ENCODE data around the gene RNLS.

Gene RNLS

GRCh38 chr10:88415533-88416130 lies 167.5 kb downstream of the RNLS start:
- TF ChIP-seq, protein P1, sequence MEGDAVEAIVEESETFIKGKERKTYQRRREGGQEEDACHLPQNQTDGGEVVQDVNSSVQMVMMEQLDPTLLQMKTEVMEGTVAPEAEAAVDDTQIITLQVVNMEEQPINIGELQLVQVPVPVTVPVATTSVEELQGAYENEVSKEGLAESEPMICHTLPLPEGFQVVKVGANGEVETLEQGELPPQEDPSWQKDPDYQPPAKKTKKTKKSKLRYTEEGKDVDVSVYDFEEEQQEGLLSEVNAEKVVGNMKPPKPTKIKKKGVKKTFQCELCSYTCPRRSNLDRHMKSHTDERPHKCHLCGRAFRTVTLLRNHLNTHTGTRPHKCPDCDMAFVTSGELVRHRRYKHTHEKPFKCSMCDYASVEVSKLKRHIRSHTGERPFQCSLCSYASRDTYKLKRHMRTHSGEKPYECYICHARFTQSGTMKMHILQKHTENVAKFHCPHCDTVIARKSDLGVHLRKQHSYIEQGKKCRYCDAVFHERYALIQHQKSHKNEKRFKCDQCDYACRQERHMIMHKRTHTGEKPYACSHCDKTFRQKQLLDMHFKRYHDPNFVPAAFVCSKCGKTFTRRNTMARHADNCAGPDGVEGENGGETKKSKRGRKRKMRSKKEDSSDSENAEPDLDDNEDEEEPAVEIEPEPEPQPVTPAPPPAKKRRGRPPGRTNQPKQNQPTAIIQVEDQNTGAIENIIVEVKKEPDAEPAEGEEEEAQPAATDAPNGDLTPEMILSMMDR (IDR thresholded peaks at IDR 0.05; ENCODE audit: borderline replicate concordance, insufficient read depth, low read depth, low read length) = no peak
- no peak overlapping the region for H3K4me3 ChIP-seq (ENCODE audit: low read depth, low read length)

- H3K4me3 ChIP-seq (ENCODE audit: low read depth, low read length) = no peak overlapping the region
- TF ChIP-seq, protein P1 (IDR thresholded peaks at IDR 0.05; ENCODE audit: borderline replicate concordance, insufficient read depth, low read depth, low read length) = no peak
These were observed 169.7 kb downstream of the RNLS start for GRCh38 chr10:88413412-88413811.

GRCh38 chr10:88411772-88412349 lies 171.3 kb downstream of the RNLS start:
- no peak overlapping the region for H3K4me3 ChIP-seq (ENCODE audit: low read depth, low read length)
- TF ChIP-seq, protein P1 (IDR thresholded peaks at IDR 0.05; ENCODE audit: borderline replicate concordance, insufficient read depth, low read depth, low read length) = no peak

GRCh38 chr10:88409824-88410223 lies 173.3 kb downstream of the RNLS start:
- TF ChIP-seq, protein P1 (IDR thresholded peaks at IDR 0.05; ENCODE audit: borderline replicate concordance, insufficient read depth, low read depth, low read length) = no peak
- no peak overlapping the region for H3K4me3 ChIP-seq (ENCODE audit: low read depth, low read length)

- no peak overlapping the region for H3K4me3 ChIP-seq (ENCODE audit: low read depth, low read length)
- TF ChIP-seq, protein P1 (IDR thresholded peaks at IDR 0.05; ENCODE audit: borderline replicate concordance, insufficient read depth, low read depth, low read length) = no peak
These were observed 173.9 kb downstream of the RNLS start for GRCh38 chr10:88409236-88409635.

- no peak overlapping the region for H3K4me3 ChIP-seq (ENCODE audit: low read depth, low read length)
- TF ChIP-seq, protein P1 (IDR thresholded peaks at IDR 0.05; ENCODE audit: borderline replicate concordance, insufficient read depth, low read depth, low read length) = no peak
These were observed 175.0 kb downstream of the RNLS start for GRCh38 chr10:88408096-88408495.

DNA sequence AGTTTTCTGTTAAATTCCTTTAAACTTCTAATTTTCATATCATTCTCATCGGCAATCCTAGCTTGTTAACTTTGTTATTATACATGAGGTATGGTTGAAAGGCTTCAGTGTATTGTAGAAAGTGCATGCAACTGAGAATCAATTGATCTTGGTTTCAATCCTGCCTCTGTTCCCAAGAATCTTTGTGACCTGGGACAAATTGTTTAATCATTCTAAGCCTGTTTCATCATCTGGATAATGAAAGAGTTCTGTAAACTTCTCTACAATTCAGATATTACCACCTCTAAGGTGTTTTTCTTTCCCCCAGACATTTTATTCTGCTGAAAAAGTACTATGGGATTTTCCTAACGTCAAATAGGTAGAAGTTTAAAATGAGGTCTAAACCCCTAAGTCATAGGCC lies 179.0 kb downstream of the RNLS start:
- TF ChIP-seq, protein P1 (IDR thresholded peaks at IDR 0.05; ENCODE audit: borderline replicate concordance, insufficient read depth, low read depth, low read length) = no peak
- no peak overlapping the region for H3K4me3 ChIP-seq (ENCODE audit: low read depth, low read length)
